IMR-90 (cell line): Measurements from ENCODE around the gene CEACAM7. TPM values are rescaled to one million over a fixed set of nuclear protein-coding genes. Genes with fewer than 3 reads are reported as not detected.

Experiments
- ATAC-seq: fragments of 200-7000 bp; cut with Tn5 transposase; 2 replicates; pipeline ENCODE4 v1.9.1; 2020; ENCODE audit warnings: low read depth, mild to moderate bottlenecking, moderate library complexity
- BruUV-seq: library from RNA; stranded (reverse); fragments of 400-500 nt; replicated peaks from 2 replicates; lab custom pipeline; 2021; lab: Mats Ljungman, UMichigan
- CTCF ChIA-PET: fragments of 300-600 bp; formaldehyde crosslinking; extraction: SDS; loops from one replicate; lab custom pipeline; 2021; ENCODE audit warnings: antibody characterized with exemption; lab: Yijun Ruan, JAX
- POLR2A ChIA-PET: fragments of 300-600 bp; sonication (Branson Sonifier 250); formaldehyde crosslinking; loops from one replicate; lab custom pipeline; 2022; ENCODE audit warnings: antibody characterized with exemption; ENCODE audit not compliant: unreplicated experiment; lab: Charles Lee
- DNase-seq: peaks from one replicate; pipeline ENCODE4 v3.0.0; 2013
- H2AFZ ChIP-seq: replicated peaks from 2 replicates; pipeline ENCODE3; 2013; ENCODE audit warnings: low read length, mild to moderate bottlenecking; ENCODE audit not compliant: poor library complexity
- H2AK5ac ChIP-seq: 2 replicates; pipeline ENCODE4 v1.6.1; 2013; ENCODE audit warnings: low read depth, low read length, inconsistent platforms
- H2AK9ac ChIP-seq: replicated peaks from 2 replicates; pipeline ENCODE3; 2013; ENCODE audit warnings: mild to moderate bottlenecking, low read depth, low read length, moderate library complexity; ENCODE audit not compliant: poor library complexity
- H2BK120ac ChIP-seq: 2 replicates; pipeline ENCODE4 v1.6.1; 2013; ENCODE audit warnings: low read depth, low read length, inconsistent platforms
- H2BK15ac ChIP-seq: 3 replicates; pipeline ENCODE4 v1.6.1; 2013; ENCODE audit warnings: low read depth, low read length, inconsistent platforms
- H2BK20ac ChIP-seq: 2 replicates; pipeline ENCODE4 v1.6.1; 2013; ENCODE audit warnings: low read depth, mild to moderate bottlenecking, inconsistent platforms, low read length, moderate library complexity
- H2BK5ac ChIP-seq: 2 replicates; pipeline ENCODE4 v1.6.1; 2013; ENCODE audit warnings: mild to moderate bottlenecking, low read depth, low read length, inconsistent platforms; ENCODE audit not compliant: poor library complexity, severe bottlenecking
- H3K14ac ChIP-seq: replicated peaks from 2 replicates; pipeline ENCODE4 v1.6.1; 2013; ENCODE audit warnings: low read depth, low read length, inconsistent platforms
- H3K18ac ChIP-seq: 2 replicates; pipeline ENCODE4 v1.6.1; 2013; ENCODE audit warnings: low read depth, low read length, control low read depth
- H3K23ac ChIP-seq: 2 replicates; pipeline ENCODE4 v1.6.1; 2013; ENCODE audit warnings: low read depth, low read length, inconsistent platforms
- H3K27ac ChIP-seq: 2 replicates; pipeline ENCODE4 v1.5.1; 2013; ENCODE audit warnings: mild to moderate bottlenecking, control low read depth, low read length; ENCODE audit not compliant: insufficient read depth
- H3K27me3 ChIP-seq: 2 replicates; pipeline ENCODE4 v1.6.1; 2013; ENCODE audit warnings: low read length; ENCODE audit not compliant: control insufficient read depth, insufficient read depth
- H3K36me3 ChIP-seq: 2 replicates; pipeline ENCODE4 v1.6.1; 2013; ENCODE audit warnings: low read length, mixed read lengths; ENCODE audit not compliant: control insufficient read depth, insufficient read depth
- H3K4ac ChIP-seq: 2 replicates; pipeline ENCODE4 v1.6.1; 2013; ENCODE audit warnings: low read depth, low read length, inconsistent platforms
- H3K4me1 ChIP-seq: 2 replicates; pipeline ENCODE4 v1.6.1; 2013; ENCODE audit warnings: low read length, mixed read lengths; ENCODE audit not compliant: control insufficient read depth, insufficient read depth
- H3K4me2 ChIP-seq: 2 replicates; pipeline ENCODE4 v1.6.1; 2013; ENCODE audit warnings: low read depth, mild to moderate bottlenecking, control low read depth, low read length, moderate library complexity
- H3K4me3 ChIP-seq: 2 replicates; pipeline ENCODE4 v1.5.1; 2013; ENCODE audit warnings: low read depth, mild to moderate bottlenecking, control low read depth, low read length, moderate library complexity; ENCODE audit not compliant: insufficient read depth
- H3K56ac ChIP-seq: 2 replicates; pipeline ENCODE4 v1.6.1; 2013; ENCODE audit warnings: low read length, inconsistent platforms; ENCODE audit not compliant: insufficient read depth; ENCODE audit errors: extremely low read depth
- H3K79me1 ChIP-seq, 2 experiments: 2 replicates each; pipeline ENCODE4 v1.6.1; 2013; ENCODE audit warnings: low read length in 2 of 2, inconsistent platforms in 1 of 2, low read depth in 1 of 2
- H3K9ac ChIP-seq: 2 replicates; pipeline ENCODE4 v1.6.1; 2013; ENCODE audit warnings: low read depth, low read length, control low read depth
- H3K9me1 ChIP-seq: 2 replicates; pipeline ENCODE4 v1.6.1; 2013; ENCODE audit warnings: low read length, inconsistent platforms; ENCODE audit not compliant: insufficient read depth
- H3K9me3 ChIP-seq: 2 replicates; pipeline ENCODE4 v1.6.1; 2013; ENCODE audit warnings: low read length; ENCODE audit not compliant: control insufficient read depth, insufficient read depth
- H4K20me1 ChIP-seq: 2 replicates; pipeline ENCODE4 v1.6.1; 2013; ENCODE audit warnings: low read length, inconsistent platforms; ENCODE audit not compliant: insufficient read depth
- H4K5ac ChIP-seq: 2 replicates; pipeline ENCODE4 v1.6.1; 2013; ENCODE audit warnings: mild to moderate bottlenecking, low read depth, low read length, control low read depth
- H4K8ac ChIP-seq, 2 experiments: 2 replicates each; pipeline ENCODE4 v1.6.1; 2013; ENCODE audit warnings: low read depth in 2 of 2, low read length in 2 of 2, control low read depth in 1 of 2, inconsistent platforms in 1 of 2
- H4K91ac ChIP-seq: 2 replicates; pipeline ENCODE4 v1.6.1; 2013; ENCODE audit warnings: low read depth, low read length, inconsistent platforms; ENCODE audit not compliant: insufficient read depth
- BHLHE40 ChIP-seq: fragments of 150-350 bp; IDR thresholded peaks from 2 replicates; pipeline ENCODE4 v1.6.1; 2016; ENCODE audit warnings: mild to moderate bottlenecking, low read depth, low read length
- MAZ ChIP-seq: IDR thresholded peaks from 2 replicates; pipeline ENCODE4 v1.6.1; 2012; ENCODE audit warnings: low read depth, mild to moderate bottlenecking, low read length, improper control_type of control experiment, moderate library complexity, borderline replicate concordance
- NFE2L2 ChIP-seq: fragments of 150-350 bp; IDR thresholded peaks from 2 replicates; pipeline ENCODE4 v1.6.1; 2016; ENCODE audit warnings: low read depth, mild to moderate bottlenecking, low read length
- SMC3 ChIP-seq: fragments of 150-350 bp; IDR thresholded peaks from 2 replicates; pipeline ENCODE4 v1.6.1; 2016; ENCODE audit warnings: low read depth, mild to moderate bottlenecking, antibody characterized with exemption, low read length, moderate library complexity
- WGBS, 2 experiments: methylation state at CpG; one replicate each; pipeline versions ENCODE4 v1.1.5 to v1.1.7; 2013; ENCODE audit warnings: missing lambda C conversion rate in 2 of 2; ENCODE audit not compliant: insufficient read length in 1 of 2; ENCODE audit errors: extremely low coverage in 2 of 2; 5-methylcytosine and 5-hydroxymethylcytosine counted together
- dilution Hi-C: fragments of 300-500 bp; cut with HindIII; formaldehyde crosslinking; loops from one replicate; pipeline ENCODE4 v1.14.3; 2018; ENCODE audit warnings: low sequenced_read_pairs; ENCODE audit not compliant: unreplicated experiment
- in situ Hi-C: fragments of 300-500 bp; cut with MboI; formaldehyde crosslinking; loops from 3 replicates; pipeline ENCODE4 v1.14.3; 2019; ENCODE audit warnings: low sequenced_read_pairs, inconsistent platforms, mixed read lengths
- intact Hi-C: fragments of 100-400 bp; cut with micrococcal nuclease; formaldehyde crosslinking; loops from 2 replicates; pipeline ENCODE4 v1.10.0; 2022
- polyA plus RNA-seq, 3 experiments: library from polyadenylated mRNA; depleted of rRNA; stranded (reverse); fragments of >200 nt; gene quantifications; 2 replicates each; pipeline ENCODE4 v1.2.3, GENCODE V29; 2012; ENCODE audit warnings: low replicate concordance in 1 of 3
- total RNA-seq: library from RNA; depleted of rRNA; stranded (reverse); fragments of >200 nt; gene quantifications from 2 replicates; pipeline ENCODE4 v1.2.3, GENCODE V29; 2012
- TF ChIP-seq, protein P1 (sequence below): conservative IDR thresholded peaks from 2 replicates; pipeline ENCODE4 v1.5.1; 2012; ENCODE audit warnings: mild to moderate bottlenecking, low read depth, low read length, improper control_type of control experiment

Gene CEACAM7
- total and polyA plus RNA-seq, 2 of the 4 experiments (the other 2 are of a cell fraction): not detected

GRCh38 chr19:41700381-41701195, 12.5 kb upstream of the CEACAM7 start:
- Histone ChIP-seq H3K9ac (no peak overlapping the region), H2BK20ac (no peak overlapping the region), H4K8ac (no peak overlapping the region), H3K14ac (no peak overlapping the region), H4K5ac (no peak overlapping the region), H3K4me3 (no peak overlapping the region), H3K4me2 (no peak overlapping the region), H4K91ac (no peak overlapping the region), H3K27me3 (no peaks in the 10 kb centered on the region), H2BK15ac (no peak overlapping the region), H3K36me3 (no peaks in the 10 kb centered on the region), H3K18ac (no peak overlapping the region), H2BK5ac (no peak overlapping the region), H3K4ac (no peak overlapping the region), H3K9me3 (no peaks in the 10 kb centered on the region), H2AFZ (no peak overlapping the region), H2AK5ac (no peak overlapping the region), H3K4me1 (no peaks in the 10 kb centered on the region), H3K23ac (no peak overlapping the region), H3K27ac (no peak overlapping the region), H3K56ac (no peak overlapping the region), H3K79me1 (no peaks in the 10 kb centered on the region), H4K20me1 (no peaks in the 10 kb centered on the region), H2BK120ac (no peak overlapping the region), H2AK9ac (no peak overlapping the region), H3K9me1 (no peaks in the 10 kb centered on the region)
- ChIA-PET POLR2A (no interaction called here), CTCF (no interaction called here)
- dilution Hi-C loops (no loop called here), in situ Hi-C loops (no loop called here), intact Hi-C loops (no loop called here)
- ATAC-seq (no peak), DNase-seq (no peak)
- no TSS peak for BruUV-seq
- 61% methylated on average over 7 of the region's 13 CpGs; no CpG with 5 or more reads in 1 of the 2 experiments for WGBS, 2 experiments
- TF ChIP-seq, protein P1, sequence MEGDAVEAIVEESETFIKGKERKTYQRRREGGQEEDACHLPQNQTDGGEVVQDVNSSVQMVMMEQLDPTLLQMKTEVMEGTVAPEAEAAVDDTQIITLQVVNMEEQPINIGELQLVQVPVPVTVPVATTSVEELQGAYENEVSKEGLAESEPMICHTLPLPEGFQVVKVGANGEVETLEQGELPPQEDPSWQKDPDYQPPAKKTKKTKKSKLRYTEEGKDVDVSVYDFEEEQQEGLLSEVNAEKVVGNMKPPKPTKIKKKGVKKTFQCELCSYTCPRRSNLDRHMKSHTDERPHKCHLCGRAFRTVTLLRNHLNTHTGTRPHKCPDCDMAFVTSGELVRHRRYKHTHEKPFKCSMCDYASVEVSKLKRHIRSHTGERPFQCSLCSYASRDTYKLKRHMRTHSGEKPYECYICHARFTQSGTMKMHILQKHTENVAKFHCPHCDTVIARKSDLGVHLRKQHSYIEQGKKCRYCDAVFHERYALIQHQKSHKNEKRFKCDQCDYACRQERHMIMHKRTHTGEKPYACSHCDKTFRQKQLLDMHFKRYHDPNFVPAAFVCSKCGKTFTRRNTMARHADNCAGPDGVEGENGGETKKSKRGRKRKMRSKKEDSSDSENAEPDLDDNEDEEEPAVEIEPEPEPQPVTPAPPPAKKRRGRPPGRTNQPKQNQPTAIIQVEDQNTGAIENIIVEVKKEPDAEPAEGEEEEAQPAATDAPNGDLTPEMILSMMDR: no peak
- TF ChIP-seq NFE2L2: no peak
- no peak for TF ChIP-seq MAZ
- no peak for TF ChIP-seq BHLHE40
- no peak for TF ChIP-seq SMC3
